ENCODE data around the gene NR1D1. TPM values are rescaled to one million over a fixed set of nuclear protein-coding genes. Genes with fewer than 3 reads are reported as not detected.

NR1D1 gene
- total RNA-seq, 1 donor from 2014 or later: 21.5 TPM

GRCh38 chr17:40087049-40087794, 13.2 kb downstream of the NR1D1 start:
- DNase-seq: no peak
- ATAC-seq: no peak
- intact Hi-C loops (cut with micrococcal nuclease): no loop called here

GRCh38 chr17:40086150-40087044, 14.0 kb downstream of the NR1D1 start:
- ATAC-seq: peak; percentile 45
- DNase-seq: peak; percentile 81
- intact Hi-C loops (cut with micrococcal nuclease): no loop called here

GRCh38 chr17:40084477-40084876, 15.9 kb downstream of the NR1D1 start:
- intact Hi-C loops (cut with micrococcal nuclease): no loop called here
- ATAC-seq (no peak), DNase-seq (peak; percentile 26)

- ATAC-seq (no peak), DNase-seq (no peak)
- intact Hi-C loops (cut with micrococcal nuclease): no loop called here
Measured at GRCh38 chr17:40079545-40079944, 20.8 kb downstream of the NR1D1 start.

- intact Hi-C loops (cut with micrococcal nuclease): no loop called here
- ATAC-seq (no peak), DNase-seq (no peak)
Measured at GRCh38 chr17:40076591-40076990, 23.8 kb downstream of the NR1D1 start.

GRCh38 chr17:40075942-40076498, 24.4 kb downstream of the NR1D1 start:
- ATAC-seq (no peak), DNase-seq (no peak)
- intact Hi-C loops (cut with micrococcal nuclease): no loop called here

- DNase-seq: peak; percentile 90
- peak; percentile 65 for ATAC-seq
Measured at GRCh38 chr17:40075201-40075941, 25.0 kb downstream of the NR1D1 start.

GRCh38 chr17:40074871-40075200, 25.6 kb downstream of the NR1D1 start:
- intact Hi-C loops (cut with micrococcal nuclease): no loop called here
- ATAC-seq (peak; percentile 11), DNase-seq (no peak)

More at GRCh38 chr17:40075201-40075941, 25.0 kb downstream of the NR1D1 start:
- intact Hi-C loops (cut with micrococcal nuclease): no loop called here

- ATAC-seq (no peak), DNase-seq (no peak)
- intact Hi-C loops (cut with micrococcal nuclease): no loop called here
Measured at GRCh38 chr17:40074175-40074512, 26.2 kb downstream of the NR1D1 start.

GRCh38 chr17:40073454-40074174, 26.8 kb downstream of the NR1D1 start:
- no peak for ATAC-seq
- intact Hi-C loops (cut with micrococcal nuclease): no loop called here
- no peak for DNase-seq

- ATAC-seq: no peak
- DNase-seq: no peak
- intact Hi-C loops (cut with micrococcal nuclease): no loop called here
Measured at GRCh38 chr17:40072735-40073346, 27.5 kb downstream of the NR1D1 start.

GRCh38 chr17:40072040-40072734, 28.2 kb downstream of the NR1D1 start:
- intact Hi-C loops (cut with micrococcal nuclease): no loop called here
- ATAC-seq: peak; percentile 44
- peak; percentile 81 for DNase-seq

- intact Hi-C loops (cut with micrococcal nuclease): no loop called here
- ATAC-seq: peak; percentile 5
- DNase-seq: peak; percentile 80
Measured at GRCh38 chr17:40071313-40072039, 28.9 kb downstream of the NR1D1 start.

- DNase-seq (no peak), ATAC-seq (no peak)
- intact Hi-C loops (cut with micrococcal nuclease): no loop called here
Measured at GRCh38 chr17:40070709-40071312, 29.6 kb downstream of the NR1D1 start.

GRCh38 chr17:40069751-40070708, 30.4 kb downstream of the NR1D1 start:
- ATAC-seq (peak; percentile 1), DNase-seq (peak; percentile 49)
- intact Hi-C loops (cut with micrococcal nuclease): no loop called here

All from left ventricle myocardium superior (tissue), 1 donor.